Smooth muscle cell (in vitro differentiated cells): ENCODE results near the gene SFMBT2. TPM values are rescaled to one million over a fixed set of nuclear protein-coding genes. Genes with fewer than 3 reads are reported as not detected.

Source experiments
- DNase-seq: peaks from one replicate; lab custom pipeline; 2025; ENCODE audit not compliant: unreplicated experiment; lab: John Stamatoyannopoulos, UW
- H2AFZ ChIP-seq: fragments of 200-600 bp; sonication (generic); 2 replicates; pipeline ENCODE4 v1.6.0; 2016; ENCODE audit warnings: antibody characterized with exemption, low read depth, mild to moderate bottlenecking
- H3F3A ChIP-seq: fragments of 200-600 bp; sonication (generic); 2 replicates; pipeline ENCODE4 v1.6.0; 2017; ENCODE audit warnings: antibody characterized with exemption, low read depth
- H3K27ac ChIP-seq: fragments of 200-600 bp; sonication (generic); 2 replicates; pipeline ENCODE4 v1.5.1; 2016; ENCODE audit warnings: low read depth, mild to moderate bottlenecking
- H3K27me3 ChIP-seq: fragments of 200-600 bp; sonication (generic); 2 replicates; pipeline ENCODE4 v1.6.1; 2016; ENCODE audit warnings: low read depth, mild to moderate bottlenecking
- H3K36me3 ChIP-seq: fragments of 200-600 bp; sonication (generic); 2 replicates; pipeline ENCODE4 v1.5.1; 2016; ENCODE audit warnings: low read depth
- H3K4me1 ChIP-seq: fragments of 200-600 bp; sonication (generic); 2 replicates; pipeline ENCODE4 v1.5.1; 2016; ENCODE audit warnings: low read depth
- H3K4me2 ChIP-seq: fragments of 200-600 bp; sonication (generic); 2 replicates; pipeline ENCODE4 v1.6.0; 2016; ENCODE audit warnings: mild to moderate bottlenecking
- H3K4me3 ChIP-seq: fragments of 200-600 bp; sonication (generic); 2 replicates; pipeline ENCODE4 v1.5.1; 2016; ENCODE audit warnings: mild to moderate bottlenecking
- H3K79me2 ChIP-seq: fragments of 200-600 bp; sonication (generic); 2 replicates; pipeline ENCODE4 v1.6.0; 2016; ENCODE audit warnings: low read depth, mild to moderate bottlenecking
- H3K9ac ChIP-seq: fragments of 200-600 bp; sonication (generic); 2 replicates; pipeline ENCODE4 v1.6.0; 2016; ENCODE audit warnings: low read depth
- H3K9me3 ChIP-seq: fragments of 200-600 bp; sonication (generic); replicated peaks from 2 replicates; pipeline ENCODE4 v1.5.1; 2016; ENCODE audit warnings: low read depth
- H4K20me1 ChIP-seq: fragments of 200-600 bp; sonication (generic); 2 replicates; pipeline ENCODE4 v1.6.0; 2016; ENCODE audit warnings: low read depth
- WGBS: methylation state at CpG from one replicate; pipeline ENCODE4 v1.1.7; 2016; ENCODE audit warnings: low lambda C conversion rate; 5-methylcytosine and 5-hydroxymethylcytosine counted together
- polyA plus RNA-seq: library from polyadenylated mRNA; unstranded; fragments of >200 nt; fragmentation: Nextera tagmentation; extraction: Ambion mirVana; gene quantifications from 2 replicates; pipeline ENCODE4 v1.2.1, GENCODE V29; 2016
- total RNA-seq: library from RNA; depleted of rRNA; stranded (reverse); fragments of >200 nt; gene quantifications from 2 replicates; pipeline ENCODE4 v1.2.3, GENCODE V29; 2014
- TF ChIP-seq, protein P1 (sequence below): fragments of 200-600 bp; sonication (generic); IDR thresholded peaks from 2 replicates; pipeline ENCODE4 v1.5.1; 2017; ENCODE audit warnings: borderline replicate concordance, mild to moderate bottlenecking, antibody characterized with exemption; ENCODE audit not compliant: insufficient read depth, poor library complexity, severe bottlenecking

SFMBT2 gene
- total and polyA plus RNA-seq, 2 experiments from 2014 or later, result 0.90 to 1.4 TPM

- WGBS, result 94% methylated on average over 2 of the region's 2 CpGs
- no peak overlapping the region for H3K9ac ChIP-seq
- no peaks in the 10 kb centered on the region for H3F3A ChIP-seq
- no peaks in the 10 kb centered on the region for H3K9me3 ChIP-seq
- TF ChIP-seq, protein P1, sequence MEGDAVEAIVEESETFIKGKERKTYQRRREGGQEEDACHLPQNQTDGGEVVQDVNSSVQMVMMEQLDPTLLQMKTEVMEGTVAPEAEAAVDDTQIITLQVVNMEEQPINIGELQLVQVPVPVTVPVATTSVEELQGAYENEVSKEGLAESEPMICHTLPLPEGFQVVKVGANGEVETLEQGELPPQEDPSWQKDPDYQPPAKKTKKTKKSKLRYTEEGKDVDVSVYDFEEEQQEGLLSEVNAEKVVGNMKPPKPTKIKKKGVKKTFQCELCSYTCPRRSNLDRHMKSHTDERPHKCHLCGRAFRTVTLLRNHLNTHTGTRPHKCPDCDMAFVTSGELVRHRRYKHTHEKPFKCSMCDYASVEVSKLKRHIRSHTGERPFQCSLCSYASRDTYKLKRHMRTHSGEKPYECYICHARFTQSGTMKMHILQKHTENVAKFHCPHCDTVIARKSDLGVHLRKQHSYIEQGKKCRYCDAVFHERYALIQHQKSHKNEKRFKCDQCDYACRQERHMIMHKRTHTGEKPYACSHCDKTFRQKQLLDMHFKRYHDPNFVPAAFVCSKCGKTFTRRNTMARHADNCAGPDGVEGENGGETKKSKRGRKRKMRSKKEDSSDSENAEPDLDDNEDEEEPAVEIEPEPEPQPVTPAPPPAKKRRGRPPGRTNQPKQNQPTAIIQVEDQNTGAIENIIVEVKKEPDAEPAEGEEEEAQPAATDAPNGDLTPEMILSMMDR, result no peak
- no peak overlapping the region for H3K27ac ChIP-seq
- H4K20me1 ChIP-seq, result no peaks in the 10 kb centered on the region
- no peaks in the 10 kb centered on the region for H3K27me3 ChIP-seq
- H3K36me3 ChIP-seq, result no peaks in the 10 kb centered on the region
- no peak overlapping the region for H2AFZ ChIP-seq
- no peaks in the 10 kb centered on the region for H3K4me1 ChIP-seq
- no peak overlapping the region for H3K4me3 ChIP-seq
- DNase-seq, result no peak
- no peaks in the 10 kb centered on the region for H3K79me2 ChIP-seq
- no peak overlapping the region for H3K4me2 ChIP-seq
These were observed 74.9 kb downstream of the SFMBT2 start for GRCh38 chr10:7335977-7336376.

GRCh38 chr10:7334642-7334964, 76.2 kb downstream of the SFMBT2 start:
- TF ChIP-seq, protein P1, result no peak
- Histone ChIP-seq H4K20me1 (no peaks in the 10 kb centered on the region), H3K79me2 (no peaks in the 10 kb centered on the region), H3K4me3 (no peak overlapping the region), H3F3A (no peaks in the 10 kb centered on the region), H3K9ac (no peak overlapping the region), H3K9me3 (no peaks in the 10 kb centered on the region), H3K4me2 (no peak overlapping the region), H3K27ac (no peak overlapping the region), H3K36me3 (no peaks in the 10 kb centered on the region), H3K27me3 (no peaks in the 10 kb centered on the region), H2AFZ (no peak overlapping the region), H3K4me1 (no peaks in the 10 kb centered on the region)
- DNase-seq, result no peak
- whole genome bisulfite sequencing, result 85% methylated on average over 10 of the region's 10 CpGs

DNA sequence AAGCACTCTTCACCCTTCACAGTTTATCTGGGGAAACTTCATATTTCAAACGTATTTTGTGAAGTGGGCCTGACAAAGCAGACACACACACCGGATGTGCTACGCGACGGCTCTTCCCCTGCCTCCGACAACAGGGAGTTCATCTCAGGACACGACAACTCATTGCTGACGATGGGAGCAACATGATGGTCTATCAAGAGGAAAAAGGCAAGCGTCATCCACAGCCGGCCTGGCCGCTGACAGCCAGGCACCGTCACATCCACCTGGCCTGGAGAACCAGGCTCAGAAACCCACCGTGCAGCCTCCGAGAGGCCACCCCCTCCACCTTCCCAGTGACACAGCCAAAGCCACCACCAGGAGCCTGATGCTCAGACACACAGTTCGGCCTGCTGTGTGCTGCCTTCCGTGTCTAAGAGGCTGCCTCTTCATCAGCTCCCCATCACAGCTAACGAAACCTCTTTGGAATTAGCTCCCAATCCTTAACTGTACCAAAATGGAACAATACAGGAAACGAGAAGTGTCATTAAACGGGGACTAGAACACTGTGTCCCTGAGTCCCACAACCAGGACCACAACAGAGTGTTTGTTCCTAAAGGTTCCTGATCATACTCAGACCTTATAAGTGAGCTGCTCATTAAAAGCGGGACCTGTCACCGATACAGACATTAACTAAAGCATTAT, 76.7 kb downstream of the SFMBT2 start:
- Histone ChIP-seq H3K9ac (no peak overlapping the region), H4K20me1 (no peaks in the 10 kb centered on the region), H3K36me3 (no peaks in the 10 kb centered on the region), H3K4me2 (no peak overlapping the region), H3K27ac (no peak overlapping the region), H3F3A (no peaks in the 10 kb centered on the region), H3K4me3 (no peak overlapping the region), H2AFZ (no peak overlapping the region), H3K27me3 (no peaks in the 10 kb centered on the region), H3K79me2 (no peaks in the 10 kb centered on the region), H3K9me3 (no peaks in the 10 kb centered on the region), H3K4me1 (no peaks in the 10 kb centered on the region)
- TF ChIP-seq, protein P1, result no peak
- DNase-seq, result no peak
- 91% methylated on average over 18 of the region's 21 CpGs for WGBS

GRCh38 chr10:7329219-7329618, 81.6 kb downstream of the SFMBT2 start:
- Histone ChIP-seq H3K27ac (no peak overlapping the region), H2AFZ (no peak overlapping the region), H3K4me2 (no peak overlapping the region), H3K4me1 (no peaks in the 10 kb centered on the region), H3K79me2 (no peaks in the 10 kb centered on the region), H3K4me3 (no peak overlapping the region), H3K36me3 (no peaks in the 10 kb centered on the region), H3K27me3 (no peaks in the 10 kb centered on the region), H3K9me3 (no peaks in the 10 kb centered on the region), H3K9ac (no peak overlapping the region), H4K20me1 (no peaks in the 10 kb centered on the region), H3F3A (no peaks in the 10 kb centered on the region)
- no peak for DNase-seq
- TF ChIP-seq, protein P1, result no peak
- 94% methylated on average over 11 of the region's 11 CpGs for WGBS
